GM19395 (cell line): Measurements from ENCODE around the gene TTLL11.
"Not testable (repeated sequence)": the region's sequence is repeated elsewhere in the genome, so short reads cannot be mapped to it uniquely, and the experiment has no call there.

Experiments used
- ATAC-seq: cut with Tn5 transposase; IDR thresholded peaks from one replicate; pipeline ENCODE4 v1.9.1; 2021; ENCODE audit warnings: mild to moderate bottlenecking, moderate library complexity; ENCODE audit not compliant: unreplicated experiment

Gene TTLL11

GRCh38 chr9:122085260-122085659, 7.8 kb downstream of the TTLL11 start:
- no peak for ATAC-seq

- no peak for ATAC-seq
Measured at GRCh38 chr9:122084026-122084675, 9.0 kb downstream of the TTLL11 start.

- ATAC-seq, result no peak
Measured at GRCh38 chr9:122080986-122081385, 12.1 kb downstream of the TTLL11 start.

GRCh38 chr9:122078557-122078956, 14.6 kb downstream of the TTLL11 start:
- no peak for ATAC-seq

- no peak for ATAC-seq
Measured at GRCh38 chr9:122076773-122077172, 16.3 kb downstream of the TTLL11 start.

- ATAC-seq, result no peak
Measured at GRCh38 chr9:122076117-122076516, 17.0 kb downstream of the TTLL11 start.

DNA sequence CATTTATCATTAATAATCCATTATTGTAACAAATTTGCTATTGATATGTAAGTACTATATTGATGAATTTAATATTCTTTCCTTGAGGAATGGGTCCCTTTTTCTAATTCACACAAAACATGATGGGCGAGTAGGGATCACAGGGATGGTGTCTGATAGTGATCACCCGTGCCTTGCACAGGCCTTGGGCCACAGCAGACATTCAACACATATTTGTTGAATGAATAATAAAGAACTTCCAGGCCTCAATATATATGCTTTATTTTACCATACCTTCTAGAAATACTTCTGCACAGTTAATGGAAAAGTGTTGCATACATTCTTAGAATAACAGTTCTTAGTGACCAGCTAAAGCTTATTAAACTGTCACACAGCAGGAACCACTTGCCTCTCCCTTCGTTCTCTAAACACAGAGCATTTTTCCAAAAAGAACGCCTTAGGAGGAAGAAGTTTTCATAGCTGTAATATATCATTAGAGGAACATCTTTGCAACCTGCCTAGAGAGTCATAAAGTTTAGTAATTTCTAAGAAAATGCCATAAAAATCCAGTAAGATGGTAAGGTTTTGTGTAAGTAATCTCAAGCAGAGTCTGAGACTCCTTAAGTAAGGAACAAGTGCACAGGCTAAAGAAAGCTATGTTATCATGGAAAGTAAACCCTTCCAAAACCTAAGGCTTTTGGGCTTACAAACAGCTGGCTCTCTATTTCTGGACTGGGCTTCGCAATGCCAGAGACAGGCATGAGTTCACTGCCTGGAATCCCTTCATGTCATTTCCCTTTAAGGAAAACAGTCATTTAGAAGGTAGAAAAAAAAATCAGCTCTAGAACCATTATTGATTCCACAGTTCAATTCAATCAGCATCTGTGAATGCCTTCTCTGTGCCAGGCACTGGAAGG, 17.7 kb downstream of the TTLL11 start:
- no peak for ATAC-seq

DNA sequence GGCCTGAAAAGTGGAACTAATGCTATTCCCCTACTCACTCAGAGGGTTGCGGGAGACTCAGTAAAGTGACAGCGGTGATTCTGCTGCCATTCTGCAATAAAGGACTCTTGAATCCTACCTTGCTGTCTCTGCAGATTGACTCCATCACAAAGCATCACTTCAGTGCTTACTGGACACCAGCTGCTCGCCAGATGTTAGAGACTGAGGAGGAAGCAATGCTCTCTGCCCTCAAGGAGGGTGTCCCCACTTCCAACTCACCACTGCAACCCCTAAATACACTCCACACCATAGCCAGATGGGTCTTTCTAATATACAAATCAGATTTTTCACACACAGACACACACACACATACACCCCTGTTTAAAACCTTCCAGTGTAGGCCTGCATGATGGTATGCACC, 21.4 kb downstream of the TTLL11 start:
- ATAC-seq, result no peak

DNA sequence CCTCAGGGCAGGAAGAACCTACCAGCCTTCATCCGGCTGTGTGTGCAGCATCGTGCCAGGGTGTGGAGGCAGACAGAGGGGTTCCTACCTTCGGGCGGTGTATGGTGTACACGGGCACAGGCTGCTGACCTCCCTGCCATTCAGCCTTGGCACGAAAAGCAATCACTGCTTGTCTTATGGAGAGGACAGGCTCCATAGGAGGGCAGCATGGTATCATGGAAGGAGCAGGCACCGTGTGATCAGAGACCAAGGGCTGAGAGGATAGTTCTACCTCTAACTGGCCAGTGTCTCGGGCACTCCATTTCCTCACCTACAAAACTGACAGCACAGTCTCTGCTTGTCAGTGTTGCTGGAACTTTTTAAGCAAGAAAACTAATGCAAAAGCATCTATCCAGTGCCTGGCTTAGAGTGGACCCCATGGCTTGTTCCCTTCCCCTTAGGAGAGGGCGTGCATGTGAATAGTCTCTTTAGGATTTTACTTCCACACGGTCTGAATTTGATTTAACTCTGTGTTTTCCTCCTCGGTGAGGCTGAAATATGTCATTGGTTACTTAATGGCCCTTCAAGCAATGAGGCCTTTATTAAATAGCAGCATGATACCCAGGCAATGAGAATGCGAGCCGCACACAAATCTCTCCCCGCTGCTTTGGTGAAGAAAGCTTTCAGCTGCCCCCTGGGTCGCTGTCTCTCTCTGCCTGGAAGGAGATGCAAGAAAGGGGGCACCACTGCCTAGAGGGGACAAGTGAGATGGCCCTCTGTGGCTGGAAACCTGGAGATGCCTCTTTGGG, 22.2 kb downstream of the TTLL11 start:
- no peak for ATAC-seq

- not testable (repeated sequence) for ATAC-seq
Measured at GRCh38 chr9:122066680-122067079, 26.4 kb downstream of the TTLL11 start.

- no peak for ATAC-seq
Measured at GRCh38 chr9:122065923-122066629, 27.0 kb downstream of the TTLL11 start.

GRCh38 chr9:122060481-122060880, 32.6 kb downstream of the TTLL11 start:
- no peak for ATAC-seq

GRCh38 chr9:122059955-122060324, 33.2 kb downstream of the TTLL11 start:
- ATAC-seq, result no peak

- no peak for ATAC-seq
Measured at GRCh38 chr9:122059214-122059954, 33.7 kb downstream of the TTLL11 start.

- no peak for ATAC-seq
Measured at GRCh38 chr9:122058709-122059108, 34.4 kb downstream of the TTLL11 start.

GRCh38 chr9:122058051-122058450, 35.1 kb downstream of the TTLL11 start:
- ATAC-seq, result no peak

GRCh38 chr9:122057211-122057610, 35.9 kb downstream of the TTLL11 start:
- ATAC-seq, result no peak

- ATAC-seq, result no peak
Measured at GRCh38 chr9:122056484-122056883, 36.6 kb downstream of the TTLL11 start.

- ATAC-seq, result no peak
Measured at GRCh38 chr9:122055701-122056100, 37.4 kb downstream of the TTLL11 start.
